Heart left ventricle (tissue), 16 donors: ENCODE measurements around the gene NAA80. TPM values are rescaled to one million over a fixed set of nuclear protein-coding genes. Genes with fewer than 3 reads are reported as not detected.

Experiments used
- ATAC-seq, 4 donors: fragments of 200-7000 bp; cut with Tn5 transposase; one replicate each; pipeline ENCODE4 v1.9.1; 2020 to 2022; ENCODE audit warnings: moderate library complexity in 4 of 4, mild to moderate bottlenecking in 3 of 4, moderate number of reproducible peaks in 1 of 4
- DNase-seq, 5 donors: peaks; one replicate each; pipeline ENCODE4 v3.0.0-alpha.2; 2020
- H3K27ac ChIP-seq, 12 donors: fragments of 200-600 bp; sonication (generic) in 4 of 12; one replicate each; pipeline versions ENCODE4 v1.5.0 to v1.8.0; 2016 to 2022; ENCODE audit warnings: mild to moderate bottlenecking in 2 of 12
- H3K27me3 ChIP-seq, 9 donors: fragments of 200-600 bp; sonication (generic) in 2 of 9; one replicate each; pipeline versions ENCODE4 v1.5.1 to v1.8.0; 2016 to 2022; ENCODE audit warnings: mild to moderate bottlenecking in 3 of 9
- H3K36me3 ChIP-seq, 9 donors: fragments of 200-600 bp; sonication (generic) in 2 of 9; one replicate each; pipeline versions ENCODE4 v1.5.0 to v1.8.0; 2018 to 2022; ENCODE audit warnings: mild to moderate bottlenecking in 2 of 9
- H3K4me1 ChIP-seq, 12 donors: fragments of 200-600 bp; sonication (generic) in 4 of 12; one replicate each; pipeline versions ENCODE4 v1.5.0 to v1.8.0; 2016 to 2022; ENCODE audit warnings: mild to moderate bottlenecking in 3 of 12
- H3K4me3 ChIP-seq, 12 donors: fragments of 200-600 bp; sonication (generic) in 4 of 12; one replicate each; pipeline versions ENCODE4 v1.5.0 to v1.8.0; 2017 to 2022; ENCODE audit warnings: mild to moderate bottlenecking in 9 of 12, moderate library complexity in 4 of 12
- H3K9me3 ChIP-seq, 12 donors: fragments of 200-600 bp; sonication (generic) in 4 of 12; one replicate each; pipeline versions ENCODE4 v1.5.0 to v1.8.0; 2016 to 2022; ENCODE audit warnings: mild to moderate bottlenecking in 1 of 12
- CTCF ChIP-seq, 12 donors: fragments of 200-600 bp; sonication (generic) in 4 of 12; IDR thresholded peaks; one replicate each; pipeline versions ENCODE4 v1.5.0 to v1.8.0; 2018 to 2022; ENCODE audit warnings: antibody characterized with exemption in 12 of 12, mild to moderate bottlenecking in 5 of 12
- POLR2A ChIP-seq, 2 donors: fragments of 450-650 bp; IDR thresholded peaks; one replicate each; pipeline ENCODE4 v1.6.1; 2017; ENCODE audit warnings: antibody characterized with exemption in 2 of 2, mild to moderate bottlenecking in 2 of 2, moderate library complexity in 2 of 2
- WGBS, 4 donors: extraction: QIAGEN DNeasy Blood & Tissue Kit in 2 of 4; methylation state at CpG; one replicate each; pipeline versions ENCODE4 v1.1.5 to v1.1.7; 2013 to 2018; 5-methylcytosine and 5-hydroxymethylcytosine counted together
- intact Hi-C, 10 donors: fragments of 100-400 bp; cut with DNase I; formaldehyde crosslinking; loops; one replicate each; pipeline versions ENCODE4 v1.11.1 to v1.14.2; 2022
- polyA plus RNA-seq, 2 donors: library from polyadenylated mRNA; stranded (reverse); fragments of 200-250 nt; gene quantifications; one replicate each; pipeline ENCODE4 v1.2.3, GENCODE V29; 2013
- total RNA-seq, 9 donors: library from RNA; depleted of rRNA in 2 of 9; stranded (reverse); fragments of >200 nt in 2 of 9; fragmentation: NEBNext Ultra II Directional in 3 of 9; extraction: Animal tissue kit (Norgen Biotek cat#: 25700) in 3 of 9; gene quantifications; one replicate each; pipeline versions ENCODE4 v1.1.0 to v1.2.4, GENCODE V29; 2016 to 2023
- donor health status: ischemic (EF 13 %, LVEDD 7.1; RV severe dilation, severe dysfunction).
- donor health status: healthy with polysubstance abuse.
- donor health status: DM: no; HTN: yes; CAD: no.
- donor health status: DM: no; HTN: no; CAD: no.
- donor health status: ischemic (EF 25% LVEDD 6.9; RV normal size, moderate dysfunction).
- donor health status: ischemic (EF 25% LVEDD 5.7; RV mildly dilated, moderate dysfunction).
- donor health status: healthy.
- donor health status: DM: yes; HTN: yes; CAD: no.
- donor health status: ischemic (EF 35%, LVEDD 5.7; RV mildly dilated, moderate dysfunction).
- donor health status: nonischemic (EF 11% LVEDD 7.7; RV severe dilation, severe dysfunction).
- donor health status: DM: yes; HTN: yes; CAD: no.
- donor health status: PGD.
- donor health status: ischemic (EF 29% LVEDD 5.4; RV normal size, mild dysfunction).
- donor health status: nonischemic (EF 23%, LVEDD 6.1; RV moderate dilation, normal function).

NAA80 gene
- total and polyA plus RNA-seq, 11 donors: 5.0 to 13.9 (median 9.8) TPM

- Histone ChIP-seq H3K4me1 (peaks cover 11 to 58% (median 43%) of the 10 kb centered on the region in 12 donors), H3K27ac (peak overlapping the region; percentile 75 to 97 (median 94)), H3K27me3 (no peaks in the 10 kb centered on the region), H3K36me3 (peaks cover 0 to 15% (median 0%) of the 10 kb centered on the region in 9 donors), H3K4me3 (peak overlapping the region in 11 of 12 donors; percentile 27 to 81 (median 61)), H3K9me3 (no peaks in the 10 kb centered on the region)
- WGBS, 4 donors: 47 to 50% (median 50%) methylated on average over 12 of the region's 12 CpGs
- TF ChIP-seq POLR2A (IDR thresholded peaks at IDR 0.05): no peak
- no peak for TF ChIP-seq CTCF (IDR thresholded peaks at IDR 0.05)
- intact Hi-C loops: loop anchor here in 3 of 10 donors (1.0 to 10.0 kb wide), 3 partner anchors 22 to 365 kb away; partner anchors contain the start of gene HYAL2 (in 1 of the 3)
- DNase-seq (peak in 3 of 5 donors; percentile 31 to 68 (median 60)), ATAC-seq (no peak)
These were observed 900 bp upstream of the NAA80 start for GRCh38 chr3:50299929-50300680.

- Histone ChIP-seq H3K9me3 (no peaks in the 10 kb centered on the region), H3K4me1 (peaks cover 11 to 58% (median 43%) of the 10 kb centered on the region in 12 donors), H3K27ac (peak overlapping the region; percentile 75 to 97 (median 94)), H3K27me3 (no peaks in the 10 kb centered on the region), H3K4me3 (peak overlapping the region in 11 of 12 donors; percentile 27 to 81 (median 61)), H3K36me3 (peaks cover 0 to 15% (median 0%) of the 10 kb centered on the region in 9 donors)
- DNase-seq (no peak), ATAC-seq (no peak)
- WGBS, 4 donors: 0 to 1% (median 1%) methylated on average over 12 of the region's 12 CpGs
- TF ChIP-seq POLR2A (IDR thresholded peaks at IDR 0.05): no peak
- TF ChIP-seq CTCF (IDR thresholded peaks at IDR 0.05): no peak
- intact Hi-C loops: loop anchor here in 1 of 10 donors (10.0 kb wide), 1 partner anchor 365 kb away; no protein-coding TSS in a partner anchor
These were observed 378 bp upstream of the NAA80 start for GRCh38 chr3:50299638-50299928.

GRCh38 chr3:50297896-50298725 lies 1.1 kb downstream of the NAA80 start:
- Histone ChIP-seq H3K4me1 (peaks cover 11 to 56% (median 42%) of the 10 kb centered on the region in 12 donors), H3K27ac (peak overlapping the region; percentile 75 to 97 (median 92)), H3K9me3 (no peaks in the 10 kb centered on the region), H3K36me3 (peaks cover 0 to 15% (median 0%) of the 10 kb centered on the region in 9 donors), H3K4me3 (peak overlapping the region; percentile 16 to 81 (median 67)), H3K27me3 (no peaks in the 10 kb centered on the region)
- ATAC-seq (no peak), DNase-seq (peak in 1 of 5 donors; percentile 10)
- 48 to 61% (median 56%) methylated on average over 9 of the region's 9 CpGs for WGBS, 4 donors
- TF ChIP-seq POLR2A (IDR thresholded peaks at IDR 0.05) (no peak), CTCF (IDR thresholded peaks at IDR 0.05) (peak in 1 of 12 donors; percentile 5)
- intact Hi-C loops: loop anchor here in 1 of 10 donors (10.0 kb wide), 1 partner anchor 363 kb away; no protein-coding TSS in a partner anchor
